ENCODE data around the gene MARCHF3.

GRCh38 chr5:126919566-126919965 lies 110.8 kb downstream of the MARCHF3 start:
- no peak for TF ChIP-seq POLR2A (IDR thresholded peaks at IDR 0.05)
- TF ChIP-seq, protein P1, sequence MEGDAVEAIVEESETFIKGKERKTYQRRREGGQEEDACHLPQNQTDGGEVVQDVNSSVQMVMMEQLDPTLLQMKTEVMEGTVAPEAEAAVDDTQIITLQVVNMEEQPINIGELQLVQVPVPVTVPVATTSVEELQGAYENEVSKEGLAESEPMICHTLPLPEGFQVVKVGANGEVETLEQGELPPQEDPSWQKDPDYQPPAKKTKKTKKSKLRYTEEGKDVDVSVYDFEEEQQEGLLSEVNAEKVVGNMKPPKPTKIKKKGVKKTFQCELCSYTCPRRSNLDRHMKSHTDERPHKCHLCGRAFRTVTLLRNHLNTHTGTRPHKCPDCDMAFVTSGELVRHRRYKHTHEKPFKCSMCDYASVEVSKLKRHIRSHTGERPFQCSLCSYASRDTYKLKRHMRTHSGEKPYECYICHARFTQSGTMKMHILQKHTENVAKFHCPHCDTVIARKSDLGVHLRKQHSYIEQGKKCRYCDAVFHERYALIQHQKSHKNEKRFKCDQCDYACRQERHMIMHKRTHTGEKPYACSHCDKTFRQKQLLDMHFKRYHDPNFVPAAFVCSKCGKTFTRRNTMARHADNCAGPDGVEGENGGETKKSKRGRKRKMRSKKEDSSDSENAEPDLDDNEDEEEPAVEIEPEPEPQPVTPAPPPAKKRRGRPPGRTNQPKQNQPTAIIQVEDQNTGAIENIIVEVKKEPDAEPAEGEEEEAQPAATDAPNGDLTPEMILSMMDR (IDR thresholded peaks at IDR 0.05): no peak
